Measurements from ENCODE around the gene MREG.
"Not testable (repeated sequence)": the region's sequence is repeated elsewhere in the genome, so short reads cannot be mapped to it uniquely, and the experiment has no call there.

Gene MREG

DNA sequence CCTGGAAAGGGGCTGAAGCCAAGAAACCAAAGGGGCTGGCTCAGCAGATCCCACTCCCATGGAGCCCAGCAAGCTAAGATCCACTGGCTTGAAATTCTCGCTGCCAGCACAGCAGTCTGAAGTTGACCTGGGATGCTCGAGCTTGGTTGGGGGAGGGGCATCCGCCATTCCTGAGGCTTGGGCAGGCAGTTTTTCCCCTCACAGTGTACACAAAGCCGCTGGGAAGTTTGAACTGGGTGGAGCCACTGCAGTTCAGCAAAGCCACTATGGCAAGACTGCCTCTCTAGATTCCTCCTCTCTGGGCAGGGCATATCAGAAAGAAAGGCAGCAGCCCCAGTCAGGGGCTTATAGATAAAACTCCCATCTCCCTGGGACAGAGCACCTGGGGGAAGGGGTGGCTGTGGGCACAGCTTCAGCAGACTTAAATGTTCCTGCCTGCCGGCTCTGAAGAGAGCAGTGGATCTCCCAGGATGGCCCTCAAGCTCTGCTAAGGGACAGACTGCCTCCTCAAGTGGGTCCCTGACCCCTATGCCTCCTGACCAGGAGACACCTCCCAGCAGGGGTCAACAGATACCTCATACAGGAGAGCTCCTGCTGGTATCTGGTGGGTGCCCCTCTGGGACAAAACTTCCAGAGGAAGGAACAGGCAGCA, 24.7 kb downstream of the MREG start:
- DNase-seq (ENCODE audit: low read depth in 3 of 3), result not testable (repeated sequence)

DNA sequence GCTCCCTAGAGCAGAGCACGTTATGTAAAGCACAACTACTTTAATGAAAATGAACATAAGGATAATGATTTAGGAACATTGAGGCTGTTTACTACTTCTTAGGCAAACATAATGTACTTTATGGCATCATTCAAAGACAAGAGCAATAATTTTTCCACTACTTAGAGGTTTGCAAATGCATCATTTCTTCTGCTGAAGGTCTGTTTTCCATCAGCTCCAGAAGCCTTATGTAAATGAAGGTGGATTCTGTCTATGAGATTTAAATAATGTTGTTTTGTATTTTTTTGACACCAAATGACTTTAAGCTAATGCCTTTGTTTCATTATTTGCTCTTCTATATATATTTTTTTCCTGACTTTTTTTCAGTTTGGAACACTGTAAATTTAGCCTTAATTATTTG, 28.1 kb downstream of the MREG start:
- DNase-seq (ENCODE audit: low read depth in 3 of 3), result no peak

DNA sequence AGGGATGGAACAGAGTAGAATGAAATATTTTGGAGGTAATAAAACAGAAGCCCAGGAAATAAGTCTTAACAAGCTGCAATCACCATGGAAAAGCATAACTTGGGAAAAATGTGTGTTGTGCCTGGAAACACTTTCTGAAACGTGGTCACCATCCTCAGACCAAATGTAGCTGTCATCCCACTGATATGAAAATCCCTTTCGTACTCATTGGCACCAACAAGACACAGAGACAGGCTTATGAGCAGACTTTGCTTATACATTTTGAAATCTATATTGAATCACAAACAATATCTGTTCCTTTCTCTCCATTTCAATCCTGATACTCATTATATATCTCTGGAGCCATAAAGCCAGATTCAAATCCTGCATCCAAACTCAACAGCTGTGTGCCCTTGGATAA, 28.7 kb downstream of the MREG start:
- no peak for DNase-seq (ENCODE audit: low read depth in 3 of 3)

DNA sequence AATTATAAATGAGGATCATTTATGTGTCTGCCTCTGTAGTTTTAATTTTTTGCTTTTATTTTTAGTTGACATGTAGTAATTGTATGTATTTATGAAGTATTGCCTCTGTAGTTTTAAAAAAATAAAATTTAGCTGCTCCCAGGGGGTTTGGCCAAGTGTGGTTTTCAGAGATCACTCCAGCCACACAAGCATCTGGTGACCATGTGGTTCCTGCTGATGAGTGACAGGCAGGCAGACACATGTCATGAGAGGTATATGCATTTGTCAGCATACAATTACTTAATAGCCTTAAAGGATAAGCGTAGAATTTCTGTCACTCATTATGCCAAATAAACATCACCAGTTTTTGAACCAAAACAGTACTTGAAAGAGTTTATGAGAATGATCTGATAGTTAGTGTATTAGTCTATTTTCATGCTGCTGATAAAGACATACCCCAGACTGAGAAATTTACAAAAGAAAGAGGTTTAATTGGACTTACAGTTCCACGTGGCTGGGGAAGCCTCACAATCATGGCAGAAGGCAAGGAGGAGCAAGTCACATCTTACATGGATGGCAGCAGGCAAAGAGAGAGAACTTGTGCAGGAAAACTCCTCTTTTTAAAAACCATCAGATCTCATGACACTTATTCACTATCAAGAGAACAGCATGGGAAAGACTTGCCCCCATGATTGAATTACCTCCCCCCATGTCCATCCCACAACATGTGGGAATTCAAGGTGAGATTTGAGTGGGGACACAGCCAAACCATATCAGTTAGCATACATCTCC, 29.6 kb downstream of the MREG start:
- DNase-seq (ENCODE audit: low read depth in 3 of 3), result no peak

DNA sequence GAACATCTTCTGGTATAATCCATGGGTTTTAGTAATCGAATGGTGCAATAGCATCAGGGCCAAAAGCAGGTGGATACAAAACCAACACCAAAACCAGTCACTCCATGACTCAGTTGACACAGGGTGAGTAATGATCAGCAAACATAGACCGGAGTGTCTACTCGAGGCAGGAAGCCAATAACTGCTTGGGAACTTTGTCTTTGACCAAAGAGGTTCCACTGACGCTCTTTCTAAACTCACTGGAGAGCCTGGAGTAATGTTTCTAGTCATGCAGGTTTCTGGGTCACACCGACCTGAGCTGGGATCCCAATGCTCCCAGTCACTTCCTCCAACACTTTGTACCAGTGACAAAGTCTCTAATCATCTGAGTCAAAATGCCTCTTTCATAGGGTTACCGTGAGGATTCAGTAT, 30.9 kb downstream of the MREG start:
- peak in 1 of 3 experiments; percentile 5 for DNase-seq (ENCODE audit: low read depth in 3 of 3)

DNA sequence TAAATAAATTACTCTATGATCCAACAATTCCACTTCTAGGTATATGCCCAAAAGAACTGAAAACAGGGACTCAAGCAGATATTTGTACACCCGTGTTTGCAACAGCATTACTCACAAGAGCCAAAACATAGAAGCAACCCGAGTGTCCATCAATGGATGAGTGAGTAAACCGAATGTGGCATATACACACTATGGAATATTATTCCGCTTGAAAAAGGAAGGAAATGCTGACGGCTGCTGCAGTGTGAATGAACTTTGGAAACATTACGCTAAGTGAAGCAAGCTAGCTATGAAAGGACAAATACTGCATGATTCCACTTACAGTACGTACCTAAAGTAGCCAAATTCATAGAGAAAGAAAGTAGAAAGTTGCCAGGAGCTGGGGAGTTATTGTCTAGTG, 32.2 kb downstream of the MREG start:
- no peak for DNase-seq (ENCODE audit: low read depth in 3 of 3)

DNA sequence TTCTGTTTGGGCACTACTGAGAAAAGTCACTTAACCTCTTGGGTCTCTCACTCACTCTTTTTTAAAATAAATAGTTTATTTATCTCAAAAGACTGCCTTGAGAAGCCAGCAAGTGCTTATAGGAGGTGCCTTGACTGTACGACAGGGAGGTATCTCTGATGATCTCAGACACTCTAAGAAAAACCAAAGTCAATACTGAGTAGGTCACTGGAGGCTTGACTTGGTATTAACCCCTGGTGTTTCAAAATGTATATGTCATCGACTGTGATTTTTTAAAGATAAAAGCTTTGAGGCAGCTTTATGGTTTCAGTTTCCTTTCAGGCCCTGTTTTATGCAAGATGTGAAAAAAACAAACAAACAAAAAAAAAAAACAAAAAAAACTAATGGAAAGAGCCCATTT, 33.7 kb downstream of the MREG start:
- no peak for DNase-seq (ENCODE audit: low read depth in 3 of 3)

DNA sequence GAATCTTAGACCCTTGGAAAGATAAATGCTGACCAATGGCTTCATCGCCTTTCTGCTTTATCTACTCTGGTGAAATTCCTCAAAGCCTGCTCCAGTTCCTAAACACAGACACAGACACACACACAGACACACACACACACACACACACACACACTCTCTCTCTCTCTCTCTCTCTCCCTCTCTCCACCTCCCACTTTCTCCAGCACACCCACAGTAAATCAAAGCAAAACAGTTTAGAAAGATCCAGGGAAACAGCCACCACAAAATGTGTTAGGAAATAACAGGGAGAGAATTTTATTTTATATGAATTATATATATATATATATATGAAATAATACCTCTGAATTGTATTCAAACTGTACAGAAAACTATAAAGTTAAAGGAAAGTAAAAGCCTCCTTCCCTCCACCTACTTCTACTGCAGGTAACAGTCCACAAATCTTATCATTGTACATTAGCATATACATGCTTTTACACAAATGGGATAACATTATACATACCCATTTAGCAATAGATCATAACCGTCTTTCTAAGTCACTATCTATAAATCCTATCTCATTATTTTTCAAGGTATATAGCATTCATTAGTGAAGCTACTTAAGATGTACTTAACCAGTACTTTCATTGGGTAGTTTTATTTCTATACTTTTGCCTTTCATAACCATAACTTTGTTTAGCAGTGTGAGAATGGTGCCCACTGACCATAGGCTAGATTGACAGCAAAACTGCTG, 38.5 kb downstream of the MREG start:
- DNase-seq (ENCODE audit: low read depth in 3 of 3), result no peak

DNA sequence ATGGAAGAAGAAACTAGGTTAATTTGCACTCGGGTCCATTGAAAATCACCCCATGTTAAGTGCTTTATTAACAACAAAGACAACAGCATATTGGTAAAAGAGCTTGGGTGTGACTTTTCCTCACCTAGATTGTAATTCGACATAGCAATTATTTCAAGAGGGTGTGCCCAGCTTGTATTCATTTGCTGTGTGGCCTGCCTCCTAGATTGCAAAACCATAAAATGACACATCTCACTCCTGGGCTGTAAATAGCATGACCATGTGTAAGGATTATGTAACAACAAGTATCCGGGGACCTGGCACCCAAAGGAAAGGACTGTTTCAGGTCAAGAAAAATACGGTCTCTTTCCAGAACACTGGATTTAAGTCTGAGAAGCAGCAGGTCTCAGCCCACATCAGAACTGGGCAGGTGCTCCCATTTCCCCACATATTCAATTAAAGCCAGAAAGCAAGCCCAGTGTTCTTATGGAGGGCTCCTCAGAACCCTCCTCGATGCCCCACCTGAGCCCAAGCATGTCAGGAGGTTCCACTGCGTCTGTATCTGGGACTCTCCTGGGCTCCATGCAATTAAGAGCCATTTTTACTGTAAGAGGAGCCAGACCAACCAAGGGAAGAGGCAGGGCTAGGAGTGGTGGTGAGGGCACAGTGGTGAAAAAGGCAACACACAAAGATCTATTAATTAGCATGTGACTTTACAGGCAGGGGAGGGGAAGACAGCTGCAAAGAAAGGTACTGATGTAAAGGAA, 39.2 kb downstream of the MREG start:
- DNase-seq (ENCODE audit: low read depth in 3 of 3), result no peak

DNA sequence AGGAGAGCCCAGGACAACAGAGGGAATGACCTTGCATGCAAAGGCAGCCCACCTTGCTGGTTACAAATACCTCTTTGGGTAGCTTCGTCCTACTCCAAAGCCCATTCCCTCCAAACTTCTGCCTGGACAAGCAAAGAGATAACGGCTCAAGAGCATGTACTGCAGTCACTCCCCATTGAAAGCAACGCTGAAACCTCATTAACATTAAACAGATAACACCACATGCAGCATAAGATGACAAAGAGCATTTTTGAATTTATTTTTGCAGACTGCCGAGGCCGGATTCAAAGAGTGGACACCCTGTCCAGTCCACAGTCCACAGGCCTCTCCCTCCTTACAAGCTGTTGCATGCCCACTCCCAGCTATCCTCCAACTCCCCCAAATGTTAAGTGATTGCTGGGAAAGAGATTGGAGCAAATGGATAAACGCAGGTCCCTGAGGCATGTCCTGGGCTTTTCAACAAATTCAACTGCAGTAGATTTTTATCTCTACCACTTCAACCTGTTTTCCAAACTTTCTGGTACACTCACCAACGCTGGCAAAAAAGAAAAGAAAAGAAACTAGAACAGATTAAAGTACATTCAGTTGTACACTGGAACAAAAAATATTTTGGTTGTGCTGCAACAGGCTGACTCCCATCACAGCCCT, 40.1 kb downstream of the MREG start:
- DNase-seq (ENCODE audit: low read depth in 3 of 3), result no peak

DNA sequence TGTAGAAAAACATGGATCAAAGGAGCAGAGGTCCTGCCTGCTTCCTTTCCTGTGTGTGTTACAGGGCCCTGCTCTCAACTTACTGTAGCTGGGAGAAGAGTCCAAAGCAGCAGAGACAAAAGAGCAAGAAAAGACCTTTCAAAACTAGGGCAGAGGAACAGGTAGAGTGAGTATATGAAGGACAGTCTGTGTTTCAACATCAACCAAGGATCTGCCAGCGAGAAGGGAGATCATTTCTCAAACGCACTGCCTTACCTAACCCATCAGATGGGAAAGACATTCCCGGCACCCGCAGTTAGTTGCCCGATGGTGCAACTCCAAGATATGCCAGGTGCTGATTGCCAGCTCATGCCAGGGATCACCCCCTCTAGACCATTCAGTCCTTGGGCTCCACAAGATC, 41.7 kb downstream of the MREG start:
- DNase-seq (ENCODE audit: low read depth in 3 of 3), result no peak

DNA sequence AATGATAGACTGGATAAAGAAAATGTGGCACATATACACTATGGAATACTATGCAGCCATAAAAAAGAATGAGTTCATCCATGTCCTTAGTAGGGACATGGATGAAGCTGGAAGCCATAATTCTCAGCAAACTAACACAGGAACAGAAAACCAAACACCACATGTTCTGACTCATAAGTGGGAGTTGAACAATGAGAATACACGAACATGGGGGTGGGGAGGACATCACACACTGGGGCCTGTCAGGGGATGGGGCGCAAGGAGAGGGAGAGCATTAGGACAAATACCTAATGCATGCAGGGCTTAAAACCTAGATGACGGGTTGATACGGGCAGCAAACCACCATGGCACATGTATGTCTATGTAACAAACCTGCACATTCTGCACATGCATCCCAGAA, 42.5 kb downstream of the MREG start:
- DNase-seq (ENCODE audit: low read depth in 3 of 3), result peak in 1 of 3 experiments; percentile 11

DNA sequence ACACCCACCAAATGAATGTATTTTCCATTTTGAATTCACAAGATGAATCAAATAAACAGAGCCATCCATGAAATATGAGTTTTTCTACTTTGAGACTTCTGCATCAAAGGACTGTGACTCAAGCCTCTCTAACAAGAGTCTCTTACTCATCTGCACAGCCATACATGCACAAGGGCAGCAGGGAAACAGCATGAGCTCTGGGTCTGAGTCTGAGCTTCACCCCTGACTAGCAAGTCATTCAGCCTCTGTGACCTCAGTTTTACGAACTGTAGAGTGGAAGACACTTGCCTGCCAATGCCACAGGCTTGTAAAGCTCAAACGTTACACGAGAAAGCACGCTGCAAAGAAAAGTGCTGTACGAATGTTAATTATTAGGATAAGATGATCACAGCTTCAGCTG, 42.9 kb downstream of the MREG start:
- peak in 1 of 3 experiments; percentile 38 for DNase-seq (ENCODE audit: low read depth in 3 of 3)

DNA sequence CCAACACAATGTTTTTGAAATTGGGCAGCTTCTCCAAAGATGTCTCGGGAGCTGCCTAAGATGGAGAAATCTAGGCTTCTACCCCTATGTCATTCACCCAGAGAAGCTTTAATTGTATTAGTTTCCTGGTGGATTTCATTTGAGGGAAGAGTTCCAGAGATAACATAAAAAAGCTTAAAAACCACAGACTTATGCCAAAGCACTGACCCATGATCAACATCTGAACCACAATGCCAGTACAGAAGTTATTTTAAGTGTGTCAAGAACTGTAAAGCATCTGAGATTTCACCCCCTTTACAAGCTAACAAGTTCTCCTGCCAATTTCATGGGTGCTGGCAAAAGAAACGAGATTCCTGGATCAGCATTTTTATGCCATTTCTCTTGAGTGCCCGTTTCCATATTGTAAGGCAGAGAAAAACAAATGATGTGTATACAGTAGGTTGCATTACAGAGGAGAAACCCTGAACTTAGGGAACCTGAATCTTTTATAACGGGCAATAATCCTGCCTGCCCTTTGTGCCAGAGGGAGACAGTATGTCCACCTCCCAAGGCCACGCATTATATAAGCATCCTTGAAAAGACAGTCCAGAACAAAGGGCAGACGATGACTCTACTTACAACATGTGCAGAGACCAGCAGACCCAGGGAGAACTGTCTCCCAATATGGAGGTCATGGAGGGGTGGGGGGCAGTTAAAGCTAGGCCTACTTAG, 44.1 kb downstream of the MREG start:
- DNase-seq (ENCODE audit: low read depth in 3 of 3), result no peak

DNA sequence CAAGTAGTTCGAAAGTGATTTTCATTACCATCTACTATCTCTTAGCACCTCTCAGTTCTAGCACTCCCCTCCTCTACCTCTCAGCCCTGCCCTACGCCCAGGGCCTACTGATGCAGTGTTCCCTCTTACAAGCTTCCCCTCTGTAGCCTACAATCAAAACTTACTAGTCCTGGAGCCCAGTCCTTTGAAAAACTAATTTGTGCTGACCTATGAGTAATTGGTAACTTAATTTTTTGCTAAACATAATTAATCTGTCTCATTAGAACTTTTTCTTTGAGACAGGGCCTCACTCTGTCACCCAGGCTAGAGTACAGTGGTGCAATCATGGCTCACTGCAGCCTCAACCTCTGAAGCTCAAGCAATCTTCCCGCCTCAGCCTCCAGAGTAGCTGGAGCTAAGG, 44.9 kb downstream of the MREG start:
- no peak for DNase-seq (ENCODE audit: low read depth in 3 of 3)

DNA sequence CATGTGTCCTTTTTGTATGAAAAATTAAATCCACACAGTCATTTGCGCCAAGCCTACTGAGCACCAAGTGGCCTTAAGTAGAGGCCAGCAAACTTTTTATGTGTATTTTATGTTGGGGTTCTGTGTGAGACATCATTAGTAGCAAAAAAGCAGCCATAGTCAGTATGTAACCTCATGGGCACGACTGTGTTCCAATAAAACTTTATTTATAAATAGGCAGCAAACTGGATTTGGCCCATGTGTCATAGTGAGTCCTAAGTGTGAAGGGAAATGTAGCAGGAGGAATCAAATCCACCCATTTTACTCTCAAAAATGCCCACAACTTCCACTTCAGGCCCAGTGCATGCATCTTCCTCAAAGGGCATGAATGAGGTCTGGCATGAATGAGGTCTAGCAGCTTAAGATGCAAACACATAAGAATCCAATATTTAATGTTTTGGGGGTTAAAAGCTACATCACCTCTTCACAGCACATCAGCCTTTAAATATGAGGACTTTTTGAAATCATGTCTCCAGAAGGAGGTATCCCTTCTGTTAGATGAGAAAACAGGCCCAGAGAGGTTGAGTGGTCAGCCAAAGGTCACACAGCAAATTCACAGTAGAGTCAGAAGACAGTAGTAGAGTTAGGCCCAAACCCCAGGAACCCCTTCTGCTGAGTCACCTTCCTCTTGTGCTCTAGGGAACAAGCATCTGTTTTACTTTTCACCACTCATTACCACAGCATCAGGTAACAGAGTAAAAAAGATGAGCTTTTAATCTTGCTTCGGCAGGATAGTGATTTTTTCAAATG, 45.6 kb downstream of the MREG start:
- DNase-seq (ENCODE audit: low read depth in 3 of 3), result no peak

DNA sequence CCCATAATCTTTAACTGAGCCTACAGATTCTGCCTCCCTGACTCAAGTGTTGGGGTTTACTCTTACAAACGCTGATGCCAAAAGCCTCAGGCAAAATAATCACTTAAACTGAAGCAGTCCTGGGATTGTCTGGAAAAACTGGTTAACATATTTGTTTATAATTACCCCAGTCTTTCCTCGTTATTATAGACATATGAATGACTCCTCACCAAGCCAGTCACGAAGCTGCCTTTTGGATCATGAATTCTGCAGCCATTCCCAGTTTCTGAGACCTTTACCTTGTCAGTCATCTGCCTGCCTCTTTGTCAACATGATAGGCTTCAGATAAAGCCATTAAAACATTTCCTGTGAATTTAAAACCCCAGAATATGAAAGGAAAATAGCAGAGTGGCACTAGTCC, 46.4 kb downstream of the MREG start:
- no peak for DNase-seq (ENCODE audit: low read depth in 3 of 3)

DNA sequence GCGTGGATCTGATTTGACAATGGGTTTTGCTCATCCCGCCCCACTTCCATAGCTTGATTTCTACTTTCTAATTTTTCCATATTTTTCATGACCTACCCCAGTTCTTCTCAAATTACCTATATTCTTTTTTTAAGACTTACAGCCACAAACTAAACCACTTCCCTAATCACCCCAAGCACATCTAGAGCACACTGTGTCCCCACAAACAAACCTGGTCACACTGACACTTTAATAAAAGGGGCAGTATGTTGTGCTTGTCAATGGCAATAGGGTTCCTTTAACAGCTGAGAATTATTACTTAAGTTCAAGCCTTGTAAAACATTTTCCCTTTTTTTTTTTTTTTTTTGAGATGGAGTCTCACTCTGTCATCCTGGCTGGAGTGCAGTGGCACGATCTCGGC, 47.1 kb downstream of the MREG start:
- DNase-seq (ENCODE audit: low read depth in 3 of 3), result no peak

DNA sequence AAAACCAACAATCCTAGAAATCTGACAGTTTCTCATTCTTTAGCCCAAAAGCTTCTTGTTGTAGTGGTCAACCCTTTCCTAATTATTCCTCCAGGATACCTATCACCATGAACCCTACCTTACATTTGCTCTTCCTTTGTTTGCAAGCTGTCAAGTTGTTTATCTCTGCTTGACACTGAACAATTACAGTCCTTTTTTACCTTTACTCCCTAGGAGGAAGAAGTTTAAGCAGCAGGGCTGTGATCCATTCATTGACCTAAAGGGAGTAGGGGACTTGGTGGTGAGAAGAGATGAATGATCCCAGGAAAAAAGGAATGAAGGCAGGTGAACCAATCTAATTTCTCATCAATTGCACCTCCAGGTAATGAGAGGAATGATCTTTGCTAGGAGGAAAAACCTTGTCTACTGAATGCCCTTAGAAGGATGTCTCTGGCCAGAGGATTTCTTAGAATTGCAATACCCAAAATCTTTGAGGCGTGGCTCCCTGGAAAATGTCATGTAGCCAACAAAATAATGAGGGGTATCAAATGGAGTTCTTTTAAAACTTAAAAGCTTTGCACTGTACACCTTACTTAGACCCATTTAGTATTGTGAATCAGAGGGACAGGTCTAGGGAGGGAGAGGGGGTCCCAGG, 47.7 kb downstream of the MREG start:
- no peak for DNase-seq (ENCODE audit: low read depth in 3 of 3)

DNA sequence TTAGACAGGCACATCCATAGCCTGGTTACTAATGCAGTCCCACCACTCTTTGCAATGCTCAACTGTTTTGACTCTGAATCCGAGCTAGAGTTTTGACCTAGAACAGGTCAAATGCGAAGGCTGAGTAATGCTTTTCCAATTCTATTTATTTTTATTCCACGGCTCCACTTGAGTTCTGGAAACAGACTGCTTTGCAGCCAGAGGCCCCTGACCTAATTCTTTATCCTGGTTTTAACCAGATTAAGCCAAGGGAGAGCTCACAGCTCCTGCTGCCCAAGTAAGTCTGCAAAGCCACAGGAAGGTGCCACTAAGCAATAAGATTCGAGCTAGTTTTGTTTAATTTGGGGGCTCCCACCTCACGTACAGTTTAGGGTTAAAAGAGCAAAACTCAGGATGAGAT, 51.4 kb downstream of the MREG start:
- no peak for DNase-seq (ENCODE audit: low read depth in 3 of 3)
